AG04450 (cell line): ENCODE data around the gene SLC5A9. TPM values are rescaled to one million over a fixed set of nuclear protein-coding genes. Genes with fewer than 3 reads are reported as not detected.

Experiments
- CTCF ChIA-PET: fragments of 300-600, 350-600 bp; formaldehyde crosslinking; extraction: SDS; loops from one replicate; lab custom pipeline; 2022; ENCODE audit warnings: antibody characterized with exemption, inconsistent platforms; lab: Charles Lee
- POLR2A ChIA-PET: fragments of 350-600 bp; formaldehyde crosslinking; extraction: SDS; loops from one replicate; lab custom pipeline; 2021; ENCODE audit warnings: antibody characterized with exemption, inconsistent platforms; lab: Yijun Ruan, JAX
- DNase-seq: peaks from one replicate; pipeline ENCODE4 v3.0.0-alpha.2; 2011; ENCODE audit warnings: low read depth, low spot score
- H3K27ac ChIP-seq: one replicate; pipeline ENCODE4 v1.5.1; 2012; ENCODE audit warnings: low read depth, low read length, control low read depth
- H3K27me3 ChIP-seq: one replicate; pipeline ENCODE4 v1.6.0; 2012; ENCODE audit warnings: low read length; ENCODE audit not compliant: control insufficient read depth, insufficient read depth
- H3K4me3 ChIP-seq: 2 replicates; pipeline ENCODE4 v1.5.1; 2011; ENCODE audit warnings: mild to moderate bottlenecking, low read depth, low read length, control low read depth
- H3K9me3 ChIP-seq: 2 replicates; pipeline ENCODE4 v1.5.1; 2012; ENCODE audit warnings: low read length; ENCODE audit not compliant: control insufficient read depth, insufficient read depth
- polyA plus RNA-seq: library from polyadenylated mRNA; depleted of rRNA; stranded (reverse); fragments of >200 nt; gene quantifications from 2 replicates; pipeline ENCODE4 v1.2.3, GENCODE V29; 2011
- TF ChIP-seq, protein P1 (sequence below): IDR thresholded peaks from 2 replicates; pipeline ENCODE4 v1.5.1; 2011; ENCODE audit warnings: low read depth, low read length, control low read depth, inconsistent platforms

Gene SLC5A9
- polyA plus RNA-seq, 1 experiment = not detected

DNA sequence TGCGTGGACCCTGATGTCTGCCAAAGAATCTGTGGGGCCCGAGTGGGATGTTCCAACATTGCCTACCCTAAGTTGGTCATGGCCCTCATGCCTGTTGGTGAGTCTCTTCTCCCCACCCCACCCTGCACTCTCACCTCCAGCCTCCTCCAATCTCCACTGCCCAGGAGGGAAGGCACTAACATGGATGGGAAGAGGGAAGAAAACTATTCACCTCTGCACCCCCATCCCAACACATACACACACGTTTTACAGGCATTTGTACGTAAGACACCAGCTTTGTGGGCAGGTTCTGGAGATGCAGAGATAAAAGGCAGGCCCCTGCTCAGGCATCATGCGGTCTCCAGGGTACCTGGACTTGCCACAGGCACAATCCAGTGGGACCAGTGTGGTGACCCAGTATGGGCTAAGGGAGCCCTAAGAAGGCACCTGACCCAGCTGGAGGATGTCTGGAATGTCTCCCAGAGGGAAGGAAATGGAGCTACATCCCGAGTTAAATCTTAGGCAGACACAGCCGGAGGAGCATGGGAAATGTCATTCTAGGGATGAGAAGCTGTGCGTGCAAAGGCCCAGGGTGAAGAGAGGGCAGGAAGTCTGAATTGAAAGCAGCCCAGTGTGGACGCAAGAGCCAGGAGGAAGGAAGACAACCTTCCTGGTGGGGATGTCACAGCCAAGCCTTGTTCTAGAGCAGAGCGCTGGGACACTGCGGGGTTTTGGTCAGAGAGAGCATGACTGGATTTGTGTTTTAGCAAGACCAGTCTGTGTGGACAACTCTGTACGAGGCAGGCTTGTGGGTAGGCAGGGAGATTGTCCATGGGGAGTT lies 11.4 kb downstream of the SLC5A9 start:
- ChIA-PET CTCF (no interaction called here), POLR2A (no interaction called here)
- Histone ChIP-seq H3K27me3 (no peaks in the 10 kb centered on the region), H3K4me3 (no peak overlapping the region), H3K9me3 (no peaks in the 10 kb centered on the region; the same call in 1 of the 2 replicates), H3K27ac (no peak overlapping the region)
- TF ChIP-seq, protein P1, sequence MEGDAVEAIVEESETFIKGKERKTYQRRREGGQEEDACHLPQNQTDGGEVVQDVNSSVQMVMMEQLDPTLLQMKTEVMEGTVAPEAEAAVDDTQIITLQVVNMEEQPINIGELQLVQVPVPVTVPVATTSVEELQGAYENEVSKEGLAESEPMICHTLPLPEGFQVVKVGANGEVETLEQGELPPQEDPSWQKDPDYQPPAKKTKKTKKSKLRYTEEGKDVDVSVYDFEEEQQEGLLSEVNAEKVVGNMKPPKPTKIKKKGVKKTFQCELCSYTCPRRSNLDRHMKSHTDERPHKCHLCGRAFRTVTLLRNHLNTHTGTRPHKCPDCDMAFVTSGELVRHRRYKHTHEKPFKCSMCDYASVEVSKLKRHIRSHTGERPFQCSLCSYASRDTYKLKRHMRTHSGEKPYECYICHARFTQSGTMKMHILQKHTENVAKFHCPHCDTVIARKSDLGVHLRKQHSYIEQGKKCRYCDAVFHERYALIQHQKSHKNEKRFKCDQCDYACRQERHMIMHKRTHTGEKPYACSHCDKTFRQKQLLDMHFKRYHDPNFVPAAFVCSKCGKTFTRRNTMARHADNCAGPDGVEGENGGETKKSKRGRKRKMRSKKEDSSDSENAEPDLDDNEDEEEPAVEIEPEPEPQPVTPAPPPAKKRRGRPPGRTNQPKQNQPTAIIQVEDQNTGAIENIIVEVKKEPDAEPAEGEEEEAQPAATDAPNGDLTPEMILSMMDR = no peak
- DNase-seq = no peak

GRCh38 chr1:48235652-48236051 lies 13.1 kb downstream of the SLC5A9 start:
- Histone ChIP-seq H3K4me3 (no peak overlapping the region), H3K27me3 (no peaks in the 10 kb centered on the region), H3K27ac (no peak overlapping the region), H3K9me3 (no peaks in the 10 kb centered on the region; the same call in 1 of the 2 replicates)
- TF ChIP-seq, protein P1 = no peak
- ChIA-PET CTCF (interaction anchor here (1.2 to 1.8 kb wide), 2 partner anchors 125 to 237 kb away, joined by 3 to 4 read pairs; no protein-coding TSS in a partner anchor), POLR2A (no interaction called here)
- DNase-seq = no peak

DNA sequence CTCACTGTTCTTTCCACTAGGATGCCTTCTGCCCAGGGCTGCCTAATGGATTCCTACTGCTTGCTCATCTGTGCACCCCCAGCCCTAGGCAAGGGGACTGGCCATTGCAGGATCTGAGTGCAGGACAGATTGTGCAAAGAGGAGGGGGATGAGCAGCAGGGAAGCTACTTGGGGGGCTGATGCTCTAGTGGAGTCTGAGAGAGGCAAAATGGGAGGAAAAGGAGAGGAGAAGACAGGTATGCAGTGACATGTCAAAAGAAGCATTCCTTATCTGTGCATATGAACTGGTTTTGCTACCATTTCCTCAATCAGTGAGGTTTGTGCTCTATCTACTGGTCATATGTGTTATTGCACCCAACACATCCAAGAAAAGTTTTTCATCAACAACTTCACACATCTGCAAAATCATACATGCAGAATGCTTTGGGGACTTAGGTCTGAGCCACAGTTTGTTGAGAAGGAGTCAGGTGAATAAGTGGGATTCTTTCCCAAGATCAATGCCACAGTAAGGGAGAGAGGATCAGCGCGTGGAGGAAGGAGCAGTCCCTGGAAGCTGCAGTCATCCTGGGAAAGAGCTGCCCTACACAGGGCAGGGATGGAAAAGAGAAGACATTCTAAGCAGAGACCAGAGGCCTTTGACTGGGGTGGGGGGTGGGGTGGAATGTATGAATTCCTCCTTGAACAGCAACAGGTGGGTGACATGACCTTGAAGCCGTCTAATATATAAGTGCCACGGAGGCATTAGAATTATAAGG lies 14.4 kb downstream of the SLC5A9 start:
- POLR2A ChIA-PET = no interaction called here
- H3K9me3 ChIP-seq = no peaks in the 10 kb centered on the region; the same call in 1 of the 2 replicates
- CTCF ChIA-PET = interaction anchor here (0.6 to 1.8 kb wide), 5 partner anchors 126 to 358 kb away, joined by 3 to 7 read pairs (median 4); no protein-coding TSS in a partner anchor
- DNase-seq = no peak
- H3K4me3 ChIP-seq = no peak overlapping the region
- TF ChIP-seq, protein P1 = peak; percentile 65
- no peaks in the 10 kb centered on the region for H3K27me3 ChIP-seq
- no peak overlapping the region for H3K27ac ChIP-seq

- Histone ChIP-seq H3K9me3 (no peaks in the 10 kb centered on the region), H3K27me3 (no peaks in the 10 kb centered on the region), H3K27ac (no peak overlapping the region), H3K4me3 (no peak overlapping the region)
- TF ChIP-seq, protein P1 = no peak
- ChIA-PET CTCF (no interaction called here), POLR2A (no interaction called here)
- no peak for DNase-seq
These were observed 19.7 kb downstream of the SLC5A9 start for GRCh38 chr1:48242141-48242736.
